ENCODE data around the gene GGCX.

- TF ChIP-seq CTCF (IDR thresholded peaks at IDR 0.05; ENCODE audit: low read length) (no peak), EZH2 (IDR thresholded peaks at IDR 0.05; ENCODE audit: borderline replicate concordance, low read length) (no peak)
These were observed 23.4 kb downstream of the GGCX start for GRCh38 chr2:85537600-85538506.
